HG03060 (cell line): ENCODE results near the gene TAPBP.
A peak's percentile ranks its signal among the peaks of the same experiment; 100 is the strongest.
"Not testable (repeated sequence)": the region's sequence is repeated elsewhere in the genome, so short reads cannot be mapped to it uniquely, and the experiment has no call there.

Source experiments
- ATAC-seq: cut with Tn5 transposase; IDR thresholded peaks from one replicate; pipeline ENCODE4 v1.9.1; 2021; ENCODE audit warnings: low read depth, moderate number of reproducible peaks; ENCODE audit not compliant: unreplicated experiment

Gene TAPBP

GRCh38 chr6:33278392-33278741, 35.5 kb downstream of the TAPBP start:
- no peak for ATAC-seq

GRCh38 chr6:33277663-33278391, 36.1 kb downstream of the TAPBP start:
- ATAC-seq, result no peak

- no peak for ATAC-seq
Observed at GRCh38 chr6:33276864-33277662, 36.8 kb downstream of the TAPBP start, which contains the start of gene B3GALT4. B3GALT4 (plus strand) TSS chr6:33277123; CDS start chr6:33277420, 297 bp downstream.

- no peak for ATAC-seq
Observed at GRCh38 chr6:33276581-33276863, 37.4 kb downstream of the TAPBP start.

- ATAC-seq, result not testable (repeated sequence)
Observed at GRCh38 chr6:33275795-33276580, 37.9 kb downstream of the TAPBP start.

DNA sequence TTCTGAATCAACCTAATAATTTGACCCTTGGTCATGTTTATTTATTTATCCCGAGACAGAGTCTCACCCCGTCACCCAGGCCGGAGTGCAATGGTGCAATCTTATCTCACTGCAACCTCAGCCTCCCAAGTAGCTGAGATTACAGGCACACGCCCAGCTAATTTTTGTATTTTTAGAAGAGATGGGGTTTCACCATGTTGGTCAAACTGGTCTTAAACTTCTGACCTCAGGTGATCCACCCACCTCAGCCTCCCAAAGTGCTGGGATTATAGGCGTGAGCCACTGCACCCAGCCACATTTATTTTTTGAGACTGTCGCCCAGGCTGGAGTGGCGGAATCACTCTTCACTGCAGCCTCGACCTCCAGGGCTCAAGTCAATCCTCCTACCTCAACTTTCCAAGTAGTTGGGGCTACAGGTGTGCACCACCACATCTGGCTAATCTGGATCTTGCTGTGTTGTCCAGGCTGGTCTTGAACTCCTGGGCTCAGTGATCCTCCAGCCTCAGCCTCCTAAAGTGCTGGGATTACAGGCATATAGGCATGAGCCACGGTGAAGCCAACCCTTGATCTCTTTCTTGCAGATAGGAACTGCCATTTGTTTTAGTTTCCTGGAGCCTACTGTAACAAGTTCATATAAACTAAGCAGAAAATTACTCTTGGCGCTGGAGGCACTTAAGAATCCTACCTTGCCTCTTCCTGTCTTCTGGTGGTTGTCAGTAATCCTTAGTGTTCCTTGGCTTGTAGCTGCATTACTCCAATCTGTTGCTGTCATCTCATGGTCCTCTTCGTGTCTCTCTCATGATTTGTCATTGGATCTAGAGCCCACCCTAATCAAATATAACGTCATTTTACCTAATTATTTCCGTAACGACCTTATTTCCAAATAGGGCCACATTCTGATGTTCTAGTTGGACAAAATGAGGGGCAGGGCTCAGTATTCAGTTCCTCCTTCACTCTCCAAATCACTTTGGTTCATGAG, 39.7 kb downstream of the TAPBP start:
- ATAC-seq, result no peak

DNA sequence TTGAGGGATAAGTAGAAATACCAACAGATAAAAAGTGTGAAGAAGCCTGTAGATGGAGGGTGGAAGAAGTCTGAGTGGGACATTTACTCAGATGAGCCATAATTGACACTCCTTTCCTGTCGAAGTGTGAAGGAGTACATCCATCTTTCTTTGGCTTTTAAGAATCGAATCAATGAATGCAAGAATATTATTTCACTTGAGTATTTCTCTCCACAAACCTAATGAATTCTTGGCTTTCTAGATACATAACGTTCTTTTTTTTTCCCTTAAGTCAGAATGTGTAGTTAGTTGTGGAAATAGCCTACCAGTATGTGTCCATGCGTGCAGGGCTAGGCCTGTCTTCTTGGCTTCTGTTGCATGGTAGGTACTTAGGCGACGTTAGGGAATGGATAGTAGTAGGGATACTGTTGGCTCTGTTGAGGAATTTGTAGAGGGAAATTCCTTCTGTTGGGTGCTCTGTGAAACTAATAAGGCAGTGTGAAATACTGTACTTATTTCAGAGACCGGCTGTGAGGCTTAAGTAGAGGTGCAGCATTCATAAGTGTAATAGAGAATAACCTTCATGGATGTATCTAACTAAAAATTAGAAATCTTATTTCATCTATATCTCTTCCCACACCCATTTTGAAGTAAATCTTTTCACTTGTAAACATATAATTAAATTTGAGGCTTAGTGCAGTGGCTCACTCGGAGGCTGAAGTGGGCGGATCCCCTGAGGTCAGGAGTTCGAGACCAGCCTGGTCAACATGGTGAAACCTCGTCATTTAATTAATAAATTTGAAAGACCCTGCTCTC, 40.6 kb downstream of the TAPBP start:
- ATAC-seq, result no peak

DNA sequence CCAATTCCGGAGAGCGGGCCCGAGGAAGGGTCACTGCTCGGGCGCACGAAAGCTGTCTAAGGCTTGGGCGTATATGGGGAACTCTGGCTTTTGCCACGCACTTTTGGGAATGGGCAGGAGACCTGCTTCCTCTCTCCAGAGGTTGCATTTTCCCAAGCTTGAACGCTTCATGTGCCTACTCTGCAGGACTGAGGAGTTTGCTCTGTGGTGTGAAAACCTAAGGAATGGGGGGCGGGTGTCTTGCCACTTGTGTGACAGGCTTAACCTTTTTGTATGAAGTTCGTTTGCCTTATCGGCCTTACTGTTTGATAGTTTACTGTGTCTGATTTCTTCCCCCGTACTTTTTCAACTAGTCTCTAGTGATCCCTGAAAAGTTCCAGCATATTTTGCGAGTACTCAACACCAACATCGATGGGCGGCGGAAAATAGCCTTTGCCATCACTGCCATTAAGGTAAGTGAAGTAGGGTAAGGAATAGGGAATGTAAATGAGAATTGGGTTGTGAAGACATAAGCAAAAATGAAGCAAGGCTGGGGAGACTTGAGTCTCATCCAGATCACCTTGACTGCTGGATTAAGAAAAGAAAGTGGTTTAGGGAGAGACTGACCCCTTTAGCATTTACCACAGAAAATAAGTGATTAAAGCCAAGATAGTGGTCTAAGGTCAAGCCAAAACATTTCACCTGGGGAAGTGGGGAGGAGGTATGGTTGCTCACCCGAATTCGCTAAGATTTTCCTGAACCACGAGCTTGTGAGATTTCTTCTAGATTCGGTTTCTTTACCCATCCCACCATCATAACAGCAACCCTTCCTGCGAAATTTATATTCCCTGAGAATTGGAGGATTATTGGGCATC, 41.4 kb downstream of the TAPBP start:
- no peak for ATAC-seq

GRCh38 chr6:33271468-33272274, 42.2 kb downstream of the TAPBP start, which contains the start of the genes RPS18 and VPS52:
RPS18 (plus strand) TSS chr6:33272075; CDS start chr6:33272120, 45 bp downstream.
VPS52 (minus strand) TSS chr6:33271876; CDS start chr6:33271675, 201 bp downstream.
- peak; percentile 79 for ATAC-seq

DNA sequence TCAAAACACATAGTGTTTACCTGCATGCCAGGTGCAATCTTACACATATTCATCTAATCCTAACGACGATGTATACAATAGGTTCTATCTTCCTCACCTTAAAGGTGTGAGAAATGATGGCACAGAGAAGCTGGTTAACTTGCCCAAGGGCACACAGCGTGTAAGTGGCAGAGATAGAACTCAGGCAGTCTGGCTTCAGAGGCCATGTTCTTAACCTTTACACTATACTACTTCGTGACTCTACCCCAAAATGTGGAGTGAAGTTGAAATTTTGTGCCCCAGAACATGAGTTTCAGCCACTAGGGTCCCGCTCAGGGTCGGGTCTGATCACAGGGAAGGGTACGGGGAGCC, 42.8 kb downstream of the TAPBP start:
- ATAC-seq, result peak; percentile 13

DNA sequence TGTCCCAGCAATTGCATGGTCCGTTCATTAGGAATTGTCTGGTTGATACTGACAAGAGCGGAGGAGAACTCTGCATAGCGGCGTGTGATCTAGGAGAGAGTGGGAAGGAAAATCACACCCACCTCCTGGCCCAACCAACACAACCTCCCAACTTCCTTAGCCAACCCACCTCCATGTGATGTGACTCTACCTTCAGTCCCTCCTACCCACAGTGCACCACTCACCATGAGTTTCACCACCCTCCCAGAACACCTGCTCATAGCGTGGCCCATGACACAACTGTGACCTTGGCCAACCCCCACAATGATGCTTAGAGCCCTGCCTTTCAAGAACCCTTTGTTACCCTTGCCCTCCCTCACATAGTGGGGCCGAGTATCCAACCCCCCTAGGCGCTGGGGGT, 49.9 kb downstream of the TAPBP start:
- ATAC-seq, result no peak

DNA sequence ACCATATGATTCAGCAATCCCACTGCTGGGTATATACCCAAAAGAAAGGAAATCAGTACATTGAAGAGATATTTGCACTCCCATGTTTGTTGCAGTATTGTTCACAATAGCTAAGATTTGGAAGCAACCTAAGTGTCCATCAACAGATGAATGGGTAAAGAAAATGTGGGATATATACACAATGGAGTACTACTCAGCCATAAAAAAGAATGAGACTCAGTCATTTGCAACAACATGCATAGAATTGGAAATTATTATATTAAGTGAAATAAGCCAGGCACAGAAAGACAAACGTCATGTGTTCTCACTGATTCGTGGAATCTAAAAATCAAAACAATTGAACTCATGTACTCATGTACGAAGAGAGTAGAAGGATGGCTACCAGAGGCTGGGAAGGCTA, 51.4 kb downstream of the TAPBP start:
- ATAC-seq, result not testable (repeated sequence)

DNA sequence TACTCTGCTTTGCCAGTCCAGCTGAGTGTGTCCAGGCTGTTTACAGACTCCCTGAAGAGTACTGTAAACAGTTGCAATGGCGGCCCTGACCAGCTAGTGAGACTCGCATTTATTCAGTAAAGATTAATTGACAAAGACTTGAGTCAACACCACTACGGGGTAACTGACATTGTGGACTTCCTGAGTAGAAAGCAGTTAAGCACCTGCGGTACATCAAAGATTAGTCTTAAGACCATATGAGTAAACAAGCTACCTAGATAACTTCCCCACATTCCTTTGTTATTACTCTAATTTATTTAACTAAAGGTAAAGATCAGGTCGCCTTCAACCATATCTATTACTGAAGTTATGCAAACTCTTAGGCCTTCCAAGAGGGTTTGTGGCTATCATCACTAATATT, 54.8 kb downstream of the TAPBP start:
- no peak for ATAC-seq

DNA sequence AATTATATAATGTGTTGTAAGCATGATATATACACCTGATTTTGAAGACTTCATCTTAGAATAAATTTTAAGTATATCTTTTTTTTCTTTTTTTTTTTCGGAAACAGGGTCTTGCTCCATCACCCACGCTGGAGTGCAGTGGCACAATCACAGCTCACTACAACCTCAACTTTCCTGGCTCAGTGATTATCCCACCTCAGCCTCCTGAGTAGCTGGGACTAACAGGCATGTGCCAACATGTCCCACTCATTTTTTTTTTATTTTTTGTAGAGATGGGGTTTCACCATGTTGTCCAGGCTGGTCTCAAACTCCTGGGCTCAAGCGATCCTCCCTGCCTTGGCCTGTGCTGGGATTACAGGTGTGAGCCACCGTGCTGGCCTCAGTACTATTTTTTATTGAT, 59.3 kb downstream of the TAPBP start:
- no peak for ATAC-seq

DNA sequence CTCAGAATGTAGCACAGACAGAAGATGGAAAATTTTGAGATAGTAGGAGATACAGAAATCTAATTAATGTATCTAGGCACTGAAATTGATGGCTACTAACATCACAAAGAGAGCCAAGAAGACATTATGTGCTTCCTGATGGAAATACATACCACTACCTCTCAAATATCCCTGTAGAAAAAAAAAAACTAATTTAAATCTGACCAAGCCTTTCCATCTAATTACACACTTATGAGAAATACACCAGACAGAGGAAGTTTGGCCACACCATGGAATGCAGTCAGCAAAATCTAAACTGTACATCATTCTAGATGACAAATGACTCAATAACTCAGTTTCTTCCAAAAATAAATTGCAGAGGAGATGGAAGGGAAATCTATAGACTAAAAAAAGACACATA, 61.1 kb downstream of the TAPBP start:
- ATAC-seq, result no peak

- ATAC-seq, result no peak
Observed at GRCh38 chr6:33251395-33252012, 62.4 kb downstream of the TAPBP start.

DNA sequence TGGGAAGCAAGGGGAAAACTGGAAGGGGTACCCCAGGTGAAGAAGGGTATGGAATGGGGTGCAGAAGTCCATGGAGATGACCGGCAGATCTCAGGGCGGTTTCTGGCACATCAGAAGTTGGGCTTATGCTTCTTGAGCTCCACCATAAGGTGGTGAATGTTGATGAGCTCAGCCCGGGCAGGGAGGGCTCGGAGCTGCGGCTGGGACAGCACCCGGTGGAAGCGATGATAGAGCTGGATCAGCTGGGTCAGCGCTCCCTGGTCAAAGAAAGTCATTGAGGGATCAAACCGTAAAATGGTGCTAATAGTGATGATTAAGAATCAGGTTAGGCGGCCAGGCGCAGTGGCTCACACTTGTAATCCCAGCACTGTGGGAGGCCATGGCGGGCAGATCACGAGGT, 63.1 kb downstream of the TAPBP start:
- no peak for ATAC-seq
